Peyer's patch (tissue), 4 donors: Measurements from ENCODE around the gene IL9.

Experiments
- CTCF ChIP-seq, 6 experiments: fragments of 450-650 bp in 4 of 6; fragments of 200-600 bp in 2 of 6; sonication (generic) in 1 of 6; IDR thresholded peaks; one replicate each; pipeline ENCODE4 v1.5.1; 2017 to 2019; ENCODE audit warnings: antibody characterized with exemption in 6 of 6, mild to moderate bottlenecking in 3 of 6, moderate library complexity in 1 of 6
- POLR2A ChIP-seq, 2 donors: fragments of 450-650 bp; IDR thresholded peaks; one replicate each; pipeline ENCODE4 v1.5.1; 2017; ENCODE audit warnings: antibody characterized with exemption in 2 of 2, mild to moderate bottlenecking in 2 of 2, moderate library complexity in 2 of 2

GRCh38 chr5:135894789-135895188, 852 bp downstream of the IL9 start:
- no peak for TF ChIP-seq POLR2A (IDR thresholded peaks at IDR 0.05)
- no peak for TF ChIP-seq CTCF (IDR thresholded peaks at IDR 0.05)
